HUES48 (cell line): Measurements from ENCODE around the gene ST6GALNAC3.
"Not testable (repeated sequence)": the region's sequence is repeated elsewhere in the genome, so short reads cannot be mapped to it uniquely, and the experiment has no call there.

ENCODE experiments used
- H3K27ac ChIP-seq: one replicate; pipeline ENCODE4 v1.7.0; 2013; ENCODE audit warnings: low read depth, low read length, inconsistent platforms
- H3K27me3 ChIP-seq: 2 replicates; pipeline ENCODE4 v1.6.1; 2013; ENCODE audit warnings: mild to moderate bottlenecking, low read length; ENCODE audit not compliant: control insufficient read depth, insufficient read depth
- H3K36me3 ChIP-seq: 2 replicates; pipeline ENCODE4 v1.6.1; 2013; ENCODE audit warnings: low read length; ENCODE audit not compliant: control insufficient read depth, insufficient read depth
- H3K4me1 ChIP-seq: 2 replicates; pipeline ENCODE4 v1.6.1; 2013; ENCODE audit warnings: mild to moderate bottlenecking, low read length; ENCODE audit not compliant: control insufficient read depth, insufficient read depth
- H3K4me3 ChIP-seq: 2 replicates; pipeline ENCODE4 v1.5.1; 2013; ENCODE audit warnings: mild to moderate bottlenecking, low read depth, low read length
- H3K9ac ChIP-seq: 2 replicates; pipeline ENCODE4 v1.6.1; 2013; ENCODE audit warnings: mild to moderate bottlenecking, low read depth, low read length, moderate library complexity
- H3K9me3 ChIP-seq: 2 replicates; pipeline ENCODE4 v1.6.1; 2013; ENCODE audit warnings: low read length; ENCODE audit not compliant: control insufficient read depth, insufficient read depth

ST6GALNAC3 gene

DNA sequence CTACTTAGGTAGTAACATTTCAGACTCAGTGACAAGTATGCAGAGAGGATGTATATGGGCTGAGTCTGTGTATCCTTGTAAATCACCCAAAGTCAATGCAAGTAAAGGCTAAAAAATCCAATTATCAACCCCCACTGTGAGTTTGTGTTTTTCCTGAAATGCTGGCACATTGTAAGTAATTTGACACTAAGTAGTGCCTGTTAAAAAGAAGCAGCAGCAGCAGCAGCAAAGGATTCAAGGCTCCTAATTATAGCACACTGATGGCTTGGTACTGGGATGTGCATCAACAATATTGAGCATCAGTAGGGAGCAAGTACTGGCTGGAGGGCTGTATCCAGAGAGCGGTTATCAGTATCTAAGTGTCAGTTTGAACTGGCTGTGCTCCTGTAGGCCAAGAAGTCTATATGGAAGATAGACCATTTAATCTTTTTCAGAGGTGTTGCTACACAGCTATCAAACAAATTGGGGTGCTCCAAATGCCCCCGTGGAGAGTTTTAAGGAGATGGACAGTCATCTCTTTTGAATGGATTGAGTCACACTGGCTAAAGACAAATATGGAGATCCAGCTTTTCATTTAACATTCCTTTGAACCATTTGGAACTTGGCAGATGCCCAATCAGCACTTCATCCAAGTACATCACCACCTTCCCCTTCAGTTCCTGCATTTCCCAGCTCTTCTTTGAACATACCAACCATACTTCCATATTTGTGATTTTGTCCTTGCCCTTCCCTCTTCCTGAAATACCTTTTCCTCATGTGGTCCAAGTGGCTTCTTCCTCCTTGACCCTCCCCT lies 551.5 kb downstream of the ST6GALNAC3 start:
- Histone ChIP-seq H3K9ac (no peak overlapping the region), H3K27me3 (no peaks in the 10 kb centered on the region), H3K4me3 (no peak overlapping the region), H3K27ac (no peak overlapping the region), H3K9me3 (no peaks in the 10 kb centered on the region), H3K36me3 (no peaks in the 10 kb centered on the region), H3K4me1 (no peaks in the 10 kb centered on the region)

DNA sequence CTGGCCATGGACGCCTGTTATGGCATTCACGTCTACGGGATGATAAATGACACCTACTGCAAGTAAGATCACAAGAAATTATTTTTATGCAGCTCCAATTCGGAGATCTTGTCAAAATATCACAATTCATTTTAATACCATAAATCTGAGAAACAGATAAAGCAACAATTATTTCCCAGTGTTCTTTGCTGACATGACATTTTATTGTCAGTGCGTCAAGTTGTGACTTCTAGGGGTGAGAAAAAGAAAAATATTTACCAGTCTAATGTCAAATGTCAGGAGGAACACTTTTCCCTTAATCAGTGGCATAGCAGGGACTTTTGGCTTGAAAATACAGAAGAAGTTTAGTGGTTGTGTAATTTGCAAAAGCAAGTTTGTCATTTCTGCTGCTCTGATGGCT lies 553.0 kb downstream of the ST6GALNAC3 start:
- Histone ChIP-seq H3K9ac (no peak overlapping the region), H3K36me3 (no peaks in the 10 kb centered on the region), H3K27ac (no peak overlapping the region), H3K27me3 (no peaks in the 10 kb centered on the region), H3K9me3 (no peaks in the 10 kb centered on the region), H3K4me3 (no peak overlapping the region), H3K4me1 (peaks cover 4% of the 10 kb centered on the region; the same call in 1 of the 2 replicates)

DNA sequence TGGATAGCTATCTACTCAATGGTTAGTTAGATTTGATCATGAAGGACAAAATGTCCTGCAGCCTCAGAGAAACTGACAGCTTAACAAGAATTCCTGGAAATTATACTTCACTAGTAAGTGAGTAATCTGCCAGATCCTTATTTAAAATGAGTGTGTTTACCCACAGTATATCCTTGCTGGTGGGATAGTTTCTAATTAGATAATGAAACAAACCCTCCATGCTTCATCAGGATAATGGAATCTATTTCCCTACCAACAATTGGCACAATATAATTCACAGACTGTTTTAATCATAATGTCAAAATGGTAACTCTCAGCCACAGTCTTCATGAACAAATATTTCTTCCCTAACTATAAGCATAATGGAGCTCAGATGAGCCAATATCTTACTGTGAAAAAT lies 553.4 kb downstream of the ST6GALNAC3 start:
- Histone ChIP-seq H3K4me1 (peaks cover 7% of the 10 kb centered on the region; the same call in 1 of the 2 replicates), H3K27ac (no peak overlapping the region), H3K9me3 (no peaks in the 10 kb centered on the region), H3K36me3 (no peaks in the 10 kb centered on the region), H3K4me3 (no peak overlapping the region), H3K9ac (no peak overlapping the region), H3K27me3 (no peaks in the 10 kb centered on the region)

DNA sequence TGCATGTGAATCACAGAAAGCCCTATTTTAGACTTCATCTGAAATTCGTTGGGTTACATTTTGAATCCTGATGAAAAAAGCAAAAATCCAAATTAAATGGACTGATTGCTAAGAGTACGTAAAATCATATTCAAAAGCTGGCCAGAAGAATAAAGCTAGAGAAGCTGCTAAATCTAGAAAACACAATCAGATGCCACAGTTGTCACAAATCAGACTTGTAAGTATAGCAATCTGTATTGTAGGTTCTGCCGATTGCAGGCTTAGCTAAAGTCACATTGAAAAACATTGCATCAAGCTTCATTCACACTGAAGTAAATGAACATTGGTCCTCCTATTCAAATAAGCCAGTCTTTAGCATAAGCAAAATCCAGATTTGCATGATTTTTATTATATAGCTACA lies 557.6 kb downstream of the ST6GALNAC3 start:
- Histone ChIP-seq H3K9me3 (no peaks in the 10 kb centered on the region), H3K36me3 (no peaks in the 10 kb centered on the region), H3K4me3 (no peak overlapping the region), H3K4me1 (peaks cover 7% of the 10 kb centered on the region; the same call in 1 of the 2 replicates), H3K27ac (no peak overlapping the region), H3K27me3 (no peaks in the 10 kb centered on the region), H3K9ac (no peak overlapping the region)

DNA sequence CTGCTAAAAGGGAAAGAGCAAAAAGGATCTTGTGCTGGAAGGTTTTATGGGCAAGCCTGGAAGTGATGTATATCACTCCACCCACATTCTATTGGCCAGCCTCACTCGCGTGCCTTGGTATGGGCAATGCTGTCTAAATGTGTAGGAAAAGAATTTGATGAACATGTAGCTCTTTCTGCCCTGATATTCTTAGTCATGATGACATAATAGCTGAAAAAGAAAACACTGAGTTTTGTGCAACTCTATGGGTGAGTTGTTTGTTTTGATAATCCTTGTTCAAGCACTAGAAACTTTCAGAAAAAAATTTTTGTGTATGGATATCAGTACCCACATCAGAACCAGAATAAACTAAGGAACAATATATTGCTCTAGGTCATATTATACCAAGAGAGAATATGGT lies 561.2 kb downstream of the ST6GALNAC3 start:
- peaks cover 7% of the 10 kb centered on the region; the same call in 1 of the 2 replicates for H3K4me1 ChIP-seq
- H3K9ac ChIP-seq: no peak overlapping the region

DNA sequence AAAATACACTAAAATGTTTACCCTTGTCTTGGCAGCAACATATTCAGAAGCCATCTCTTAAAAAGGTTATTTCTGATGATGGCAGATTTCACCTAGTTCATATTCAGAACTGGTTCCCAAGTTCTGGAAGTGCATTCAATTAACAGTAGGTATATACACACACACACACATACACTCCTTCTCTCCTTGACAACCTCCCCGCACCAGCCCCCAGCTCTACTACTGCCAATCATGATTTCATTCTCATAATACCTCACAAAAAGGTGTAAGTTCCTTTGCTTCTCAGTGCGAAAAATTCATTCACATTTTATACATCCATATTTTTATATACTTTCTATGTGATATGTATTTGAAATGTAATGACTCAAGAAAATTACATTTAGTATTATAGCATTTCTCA lies 564.6 kb downstream of the ST6GALNAC3 start:
- no peaks in the 10 kb centered on the region for H3K4me1 ChIP-seq
- no peaks in the 10 kb centered on the region for H3K9me3 ChIP-seq
- H3K9ac ChIP-seq: no peak overlapping the region
- no peak overlapping the region for H3K4me3 ChIP-seq
- H3K27ac ChIP-seq: no peak overlapping the region
- no peaks in the 10 kb centered on the region for H3K36me3 ChIP-seq
- H3K27me3 ChIP-seq: no peaks in the 10 kb centered on the region

More for the DNA sequence above, 561.2 kb downstream of the ST6GALNAC3 start:
- no peak overlapping the region for H3K27ac ChIP-seq
- no peaks in the 10 kb centered on the region for H3K9me3 ChIP-seq
- H3K27me3 ChIP-seq: no peaks in the 10 kb centered on the region
- H3K4me3 ChIP-seq: no peak overlapping the region
- H3K36me3 ChIP-seq: no peaks in the 10 kb centered on the region

DNA sequence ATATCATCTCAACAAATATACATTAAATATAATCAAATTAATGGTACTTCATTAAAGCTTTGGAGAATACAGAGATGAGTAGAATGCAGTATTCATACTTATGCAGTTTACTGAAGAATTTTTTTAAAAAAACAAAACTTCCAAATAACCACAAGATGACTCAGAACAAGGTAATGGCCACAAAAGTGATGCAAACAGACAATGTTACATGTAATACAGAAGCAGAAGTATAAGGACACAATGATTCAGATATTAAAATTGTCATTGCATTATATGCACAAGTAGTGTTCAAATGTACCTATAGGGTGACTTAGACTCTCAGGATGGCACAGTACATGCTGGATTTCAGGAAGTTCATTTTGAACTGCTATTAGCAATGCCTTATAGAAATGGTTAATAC lies 565.5 kb downstream of the ST6GALNAC3 start:
- no peaks in the 10 kb centered on the region for H3K27me3 ChIP-seq
- no peak overlapping the region for H3K9ac ChIP-seq
- no peaks in the 10 kb centered on the region for H3K4me1 ChIP-seq
- no peaks in the 10 kb centered on the region for H3K36me3 ChIP-seq
- H3K4me3 ChIP-seq: no peak overlapping the region
- no peak overlapping the region for H3K27ac ChIP-seq
- H3K9me3 ChIP-seq: no peaks in the 10 kb centered on the region

DNA sequence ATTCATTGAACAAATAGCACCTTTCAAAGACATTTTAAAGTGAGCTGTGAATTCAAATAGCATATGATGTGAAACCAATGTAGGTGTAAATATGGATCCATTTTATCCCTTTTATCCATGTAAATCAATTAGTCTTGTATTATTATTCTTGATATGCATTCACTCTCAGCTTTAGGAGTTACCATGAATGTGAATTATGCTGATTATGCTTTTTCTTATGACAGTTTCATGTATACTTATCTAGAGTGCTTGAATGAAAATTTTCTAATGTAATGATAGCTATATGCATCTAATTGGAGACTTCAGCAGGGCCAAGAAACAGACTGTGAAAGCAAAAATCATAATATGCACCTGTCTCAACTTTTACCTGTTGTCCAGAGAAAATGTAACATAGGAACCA lies 566.2 kb downstream of the ST6GALNAC3 start:
- Histone ChIP-seq H3K9ac (no peak overlapping the region), H3K27me3 (no peaks in the 10 kb centered on the region), H3K27ac (no peak overlapping the region), H3K36me3 (no peaks in the 10 kb centered on the region), H3K9me3 (no peaks in the 10 kb centered on the region), H3K4me1 (no peaks in the 10 kb centered on the region), H3K4me3 (no peak overlapping the region)

DNA sequence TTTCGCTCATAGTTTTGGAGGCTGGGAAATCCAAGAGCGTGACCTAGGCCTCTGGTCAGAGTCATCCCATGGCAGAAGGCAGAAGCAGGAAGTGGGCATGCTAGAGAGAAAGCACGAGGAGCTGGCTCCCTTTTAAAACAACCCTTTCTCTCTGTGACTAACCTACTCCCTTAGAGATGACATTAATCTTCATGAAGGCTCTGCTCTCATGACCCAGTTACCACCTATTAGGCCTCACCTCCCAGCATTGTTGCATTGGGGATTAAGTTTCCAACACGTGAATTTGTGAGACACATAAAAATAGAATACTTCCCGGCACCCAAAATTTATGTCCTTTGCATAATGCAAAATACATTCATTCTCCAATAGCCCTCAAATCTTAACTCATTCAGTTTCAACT lies 569.6 kb downstream of the ST6GALNAC3 start:
- no peak overlapping the region for H3K4me3 ChIP-seq

DNA sequence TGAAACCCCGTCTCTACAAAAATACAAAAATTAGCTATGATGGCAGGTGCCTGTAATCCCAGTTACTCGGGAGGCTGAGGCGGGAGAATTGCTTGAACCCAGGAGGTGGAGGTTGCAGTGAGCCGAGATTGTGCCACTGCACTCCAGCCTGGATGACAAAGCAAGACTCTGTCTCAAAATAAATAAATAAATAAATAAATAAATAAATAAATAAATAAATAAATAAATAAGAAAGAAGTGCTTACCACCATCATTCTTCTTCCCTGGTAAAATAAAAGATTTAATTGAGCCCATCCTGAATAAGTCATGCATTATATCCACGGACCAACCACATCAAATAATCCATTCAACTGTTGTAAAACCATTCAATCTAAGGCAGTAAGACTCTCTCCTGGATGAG lies 578.3 kb downstream of the ST6GALNAC3 start:
- H3K36me3 ChIP-seq, H3K9ac ChIP-seq, H3K4me1 ChIP-seq, H3K4me3 ChIP-seq, H3K27ac ChIP-seq, H3K27me3 ChIP-seq: not testable (repeated sequence)
- H3K9me3 ChIP-seq: peaks cover 11% of the 10 kb centered on the region; the same call in 1 of the 2 replicates

More for the DNA sequence above, 569.6 kb downstream of the ST6GALNAC3 start:
- H3K36me3 ChIP-seq: no peaks in the 10 kb centered on the region
- no peak overlapping the region for H3K9ac ChIP-seq
- H3K27ac ChIP-seq: no peak overlapping the region
- H3K27me3 ChIP-seq: no peaks in the 10 kb centered on the region
- no peaks in the 10 kb centered on the region for H3K9me3 ChIP-seq
- H3K4me1 ChIP-seq: no peaks in the 10 kb centered on the region

DNA sequence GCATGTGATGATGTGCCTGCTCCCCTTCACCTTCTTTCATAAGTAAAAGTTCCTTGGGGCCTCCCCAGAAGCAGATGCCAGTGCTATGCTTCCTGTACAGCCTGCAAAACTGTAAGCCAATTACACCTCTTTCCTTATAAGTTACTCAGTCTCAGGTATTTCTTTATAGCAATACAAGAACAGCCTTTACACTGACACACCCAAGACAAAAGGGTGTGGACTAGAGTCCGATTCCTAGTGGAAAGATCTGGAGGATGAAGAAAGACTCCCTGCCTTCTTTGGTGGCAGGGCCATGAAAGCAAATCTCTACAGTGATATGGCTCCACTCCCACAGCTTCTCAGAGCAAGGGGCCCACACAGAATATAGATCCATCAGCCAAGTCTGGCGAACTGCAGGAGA lies 583.1 kb downstream of the ST6GALNAC3 start:
- Histone ChIP-seq H3K27me3 (no peaks in the 10 kb centered on the region), H3K9me3 (no peaks in the 10 kb centered on the region), H3K36me3 (no peaks in the 10 kb centered on the region), H3K4me1 (no peaks in the 10 kb centered on the region), H3K9ac (no peak overlapping the region), H3K27ac (no peak overlapping the region), H3K4me3 (no peak overlapping the region)
